Tracheal epithelial cell (primary cell): ENCODE data around the gene TLR6. TPM values are rescaled to one million over a fixed set of nuclear protein-coding genes. Genes with fewer than 3 reads are reported as not detected.

Source experiments
- total RNA-seq: library from RNA; depleted of rRNA; stranded (reverse); fragments of >200 nt; gene quantifications from 2 replicates; pipeline ENCODE4 v1.2.1, GENCODE V29; 2014

Gene TLR6
- 0.48 and 0.64 TPM in 2 replicates for total RNA-seq

GRCh38 chr4:38856524-38857337 is at the start of gene TLR6:
TLR6 (minus strand) TSS chr4:38856817; CDS start chr4:38829473, 27,344 bp downstream.

GRCh38 chr4:38867478-38868058 is 11.0 kb upstream of the TLR6 start, which contains the start of gene FAM114A1:
FAM114A1 (plus strand) TSS chr4:38867806; CDS start chr4:38878079, 10,273 bp downstream.

GRCh38 chr4:38804654-38805295 is 51.8 kb downstream of the TLR6 start, which contains the start of gene TLR1:
TLR1 (minus strand) TSS chr4:38804791; CDS start chr4:38798831, 5,960 bp downstream.

GRCh38 chr4:38782452-38783108 is 74.0 kb downstream of the TLR6 start, which contains the start of gene TLR10:
TLR10 (minus strand) TSS chr4:38782990; CDS start chr4:38775590, 7,400 bp downstream.

Other genes with a start within 250 kb of the TLR6 start
- gene KLF3, start 192.6 kb downstream of the TLR6 start, total RNA-seq = 20.0 and 29.2 TPM in 2 replicates
- gene TLR10, start 73.8 kb downstream of the TLR6 start, total RNA-seq = under 0.01 TPM in 1 of 2 replicates, not detected in the other
- 3.6 TPM in 1 of 2 replicates, not detected in the other for gene TLR1, start 52.0 kb downstream of the TLR6 start, total RNA-seq
- gene FAM114A1, start 11.0 kb upstream of the TLR6 start, total RNA-seq = 50.1 and 118 TPM in 2 replicates
- gene TMEM156, start 175.6 kb upstream of the TLR6 start, total RNA-seq = 11.5 and 11.8 TPM in 2 replicates
- 74.2 and 119 TPM in 2 replicates for gene KLHL5, start 205.4 kb upstream of the TLR6 start, total RNA-seq